NAMALWA (cell line): ENCODE measurements around the gene NFKB2.

Experiments
- DNase-seq: peaks from one replicate; pipeline ENCODE4 v3.0.0-alpha.2; 2015; ENCODE audit warnings: low spot score

NFKB2 gene

GRCh38 chr10:102451105-102451969 is 55.8 kb downstream of the NFKB2 start, which contains the start of gene C10orf95:
TSS of gene C10orf95 (minus strand) at chr10:102451543. CDS start at chr10:102451093, 450 bp downstream.
- DNase-seq, result no peak
